ENCODE results near the gene PAH.

PAH gene

GRCh38 chr12:102959391-102959790 lies 42.3 kb upstream of the PAH start:
- H3K27me3 ChIP-seq (replicated peaks; ENCODE audit: control insufficient read depth, insufficient read depth, low read length, poor library complexity, severe bottlenecking), result peaks cover 33% of the 10 kb centered on the region
- no peak for DNase-seq
- H3K4me3 ChIP-seq (ENCODE audit: insufficient read depth, low read depth, low read length, poor library complexity, severe bottlenecking), result no peak overlapping the region
- no peaks in the 10 kb centered on the region for H3K4me1 ChIP-seq (ENCODE audit: control insufficient read depth, insufficient read depth, low read length, poor library complexity, severe bottlenecking)
- no peak overlapping the region for H3K27ac ChIP-seq (ENCODE audit: insufficient read depth, low read length, poor library complexity, severe bottlenecking)
- H3K36me3 ChIP-seq (ENCODE audit: control insufficient read depth, insufficient read depth, low read length), result no peaks in the 10 kb centered on the region
- no peaks in the 10 kb centered on the region for H3K9me3 ChIP-seq (ENCODE audit: control insufficient read depth, low read length)

GRCh38 chr12:102958830-102959176 lies 41.8 kb upstream of the PAH start:
- no peak overlapping the region for H3K27ac ChIP-seq (ENCODE audit: insufficient read depth, low read length, poor library complexity, severe bottlenecking)
- H3K4me1 ChIP-seq (ENCODE audit: control insufficient read depth, insufficient read depth, low read length, poor library complexity, severe bottlenecking), result no peaks in the 10 kb centered on the region
- DNase-seq, result no peak
- H3K27me3 ChIP-seq (replicated peaks; ENCODE audit: control insufficient read depth, insufficient read depth, low read length, poor library complexity, severe bottlenecking), result peaks cover 33% of the 10 kb centered on the region
- no peaks in the 10 kb centered on the region for H3K9me3 ChIP-seq (ENCODE audit: control insufficient read depth, low read length)
- H3K4me3 ChIP-seq (ENCODE audit: insufficient read depth, low read depth, low read length, poor library complexity, severe bottlenecking), result no peak overlapping the region
- H3K36me3 ChIP-seq (ENCODE audit: control insufficient read depth, insufficient read depth, low read length), result no peaks in the 10 kb centered on the region

- H3K36me3 ChIP-seq (ENCODE audit: control insufficient read depth, insufficient read depth, low read length), result no peaks in the 10 kb centered on the region
- no peak overlapping the region for H3K27ac ChIP-seq (ENCODE audit: insufficient read depth, low read length, poor library complexity, severe bottlenecking)
- DNase-seq, result no peak
- H3K4me1 ChIP-seq (ENCODE audit: control insufficient read depth, insufficient read depth, low read length, poor library complexity, severe bottlenecking), result no peaks in the 10 kb centered on the region
- H3K27me3 ChIP-seq (replicated peaks; ENCODE audit: control insufficient read depth, insufficient read depth, low read length, poor library complexity, severe bottlenecking), result peaks cover 33% of the 10 kb centered on the region
- no peaks in the 10 kb centered on the region for H3K9me3 ChIP-seq (ENCODE audit: control insufficient read depth, low read length)
- no peak overlapping the region for H3K4me3 ChIP-seq (ENCODE audit: insufficient read depth, low read depth, low read length, poor library complexity, severe bottlenecking)
Measured at GRCh38 chr12:102958073-102958829, 41.2 kb upstream of the PAH start.

GRCh38 chr12:102957339-102958050 lies 40.5 kb upstream of the PAH start, which contains the start of gene ASCL1:
TSS of gene ASCL1 (plus strand) at chr12:102957674. CDS start at chr12:102958245, 571 bp downstream.
- H3K27ac ChIP-seq (ENCODE audit: insufficient read depth, low read length, poor library complexity, severe bottlenecking), result no peak within 1 kb of the TSS
- no peak for DNase-seq
- no peaks in the 10 kb centered on the region for H3K4me1 ChIP-seq (ENCODE audit: control insufficient read depth, insufficient read depth, low read length, poor library complexity, severe bottlenecking)
- no peak within 1 kb of the TSS for H3K4me3 ChIP-seq (ENCODE audit: insufficient read depth, low read depth, low read length, poor library complexity, severe bottlenecking)
- H3K27me3 ChIP-seq (replicated peaks; ENCODE audit: control insufficient read depth, insufficient read depth, low read length, poor library complexity, severe bottlenecking), result peaks cover 33% of the 10 kb centered on the region
- no peaks in the 10 kb centered on the region for H3K36me3 ChIP-seq (ENCODE audit: control insufficient read depth, insufficient read depth, low read length)
- no peaks in the 10 kb centered on the region for H3K9me3 ChIP-seq (ENCODE audit: control insufficient read depth, low read length)

DNA sequence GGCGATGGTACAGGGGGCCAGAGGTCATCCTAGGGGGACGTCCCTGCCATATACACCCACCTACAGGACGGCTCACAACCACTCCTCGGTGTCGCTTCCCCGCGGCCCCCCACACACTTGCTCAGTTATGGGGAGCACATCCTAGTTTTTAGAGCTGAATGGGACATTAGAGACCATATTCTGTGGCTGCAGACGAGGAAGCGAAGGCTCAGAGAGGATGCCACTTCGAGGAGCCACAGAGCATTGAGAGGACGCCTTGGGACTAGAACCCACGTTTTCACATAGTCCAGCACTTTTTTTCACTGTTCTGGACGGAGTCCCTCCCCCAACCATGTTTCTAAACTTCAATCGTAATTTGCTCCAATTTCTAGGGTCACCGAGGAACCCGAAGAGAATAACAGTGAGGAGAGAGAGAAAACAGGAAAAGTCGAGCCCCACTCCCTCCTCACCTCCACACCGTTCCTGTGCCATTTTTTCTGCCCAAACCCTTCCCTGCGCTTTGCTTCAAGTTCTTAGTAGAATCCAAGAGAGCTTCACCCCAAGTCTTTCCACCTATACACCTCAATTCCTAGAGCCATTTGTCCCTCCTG lies 39.8 kb upstream of the PAH start:
- Histone ChIP-seq H3K36me3 (ENCODE audit: control insufficient read depth, insufficient read depth, low read length) (no peaks in the 10 kb centered on the region), H3K4me3 (ENCODE audit: insufficient read depth, low read depth, low read length, poor library complexity, severe bottlenecking) (no peak overlapping the region), H3K27ac (ENCODE audit: insufficient read depth, low read length, poor library complexity, severe bottlenecking) (no peak overlapping the region), H3K9me3 (ENCODE audit: control insufficient read depth, low read length) (no peaks in the 10 kb centered on the region), H3K27me3 (replicated peaks; ENCODE audit: control insufficient read depth, insufficient read depth, low read length, poor library complexity, severe bottlenecking) (peaks cover 33% of the 10 kb centered on the region), H3K4me1 (ENCODE audit: control insufficient read depth, insufficient read depth, low read length, poor library complexity, severe bottlenecking) (no peaks in the 10 kb centered on the region)
- no peak for DNase-seq

- no peak for DNase-seq
- no peak overlapping the region for H3K27ac ChIP-seq (ENCODE audit: insufficient read depth, low read length, poor library complexity, severe bottlenecking)
- no peaks in the 10 kb centered on the region for H3K4me1 ChIP-seq (ENCODE audit: control insufficient read depth, insufficient read depth, low read length, poor library complexity, severe bottlenecking)
- no peak overlapping the region for H3K4me3 ChIP-seq (ENCODE audit: insufficient read depth, low read depth, low read length, poor library complexity, severe bottlenecking)
- no peaks in the 10 kb centered on the region for H3K9me3 ChIP-seq (ENCODE audit: control insufficient read depth, low read length)
- no peaks in the 10 kb centered on the region for H3K36me3 ChIP-seq (ENCODE audit: control insufficient read depth, insufficient read depth, low read length)
- peaks cover 26% of the 10 kb centered on the region for H3K27me3 ChIP-seq (replicated peaks; ENCODE audit: control insufficient read depth, insufficient read depth, low read length, poor library complexity, severe bottlenecking)
Measured at GRCh38 chr12:102955926-102956737, 39.1 kb upstream of the PAH start.

DNA sequence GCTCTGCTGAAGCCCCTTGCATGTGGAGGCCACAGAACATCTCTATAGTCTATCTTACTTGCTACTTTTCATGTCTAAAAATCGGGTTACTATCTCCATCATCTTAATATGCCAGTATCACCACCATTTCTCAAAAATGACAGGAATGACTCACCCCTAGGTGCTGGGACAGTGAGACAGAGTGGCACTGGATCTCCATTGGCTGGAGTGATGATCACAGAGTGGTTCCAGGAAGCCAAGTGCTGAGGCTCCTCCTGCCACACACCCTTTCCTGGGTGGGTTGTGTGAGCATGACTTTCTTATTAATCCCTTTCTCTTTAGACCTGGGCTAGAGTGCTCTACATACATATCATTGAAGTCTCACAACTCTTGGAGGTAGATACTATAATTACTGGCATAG lies 37.1 kb upstream of the PAH start:
- H3K9me3 ChIP-seq (ENCODE audit: control insufficient read depth, low read length), result no peaks in the 10 kb centered on the region
- peaks cover 28% of the 10 kb centered on the region for H3K27me3 ChIP-seq (replicated peaks; ENCODE audit: control insufficient read depth, insufficient read depth, low read length, poor library complexity, severe bottlenecking)
- no peak overlapping the region for H3K27ac ChIP-seq (ENCODE audit: insufficient read depth, low read length, poor library complexity, severe bottlenecking)
- no peak overlapping the region for H3K4me3 ChIP-seq (ENCODE audit: insufficient read depth, low read depth, low read length, poor library complexity, severe bottlenecking)
- no peak for DNase-seq
- no peaks in the 10 kb centered on the region for H3K36me3 ChIP-seq (ENCODE audit: control insufficient read depth, insufficient read depth, low read length)
- H3K4me1 ChIP-seq (ENCODE audit: control insufficient read depth, insufficient read depth, low read length, poor library complexity, severe bottlenecking), result no peaks in the 10 kb centered on the region

DNA sequence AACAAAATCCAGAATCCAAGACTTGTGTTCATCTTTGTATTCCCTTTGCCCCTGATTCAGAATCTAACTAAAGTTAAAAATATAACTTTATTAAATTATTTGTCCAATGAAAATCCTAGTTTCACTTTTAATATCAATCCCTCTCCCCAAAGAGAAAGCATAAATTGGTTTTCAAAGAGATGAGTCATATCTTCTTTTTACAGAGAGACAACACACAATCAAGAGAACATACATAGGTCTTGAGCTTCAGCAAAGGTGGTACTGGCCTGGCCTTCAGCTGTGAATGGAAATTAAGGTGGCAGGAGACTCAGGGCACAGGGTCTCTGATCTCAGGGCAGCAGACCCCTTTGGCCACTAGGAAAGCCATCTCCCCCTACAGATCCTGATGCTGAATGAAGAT lies 36.2 kb upstream of the PAH start:
- Histone ChIP-seq H3K4me3 (ENCODE audit: insufficient read depth, low read depth, low read length, poor library complexity, severe bottlenecking) (no peak overlapping the region), H3K27me3 (replicated peaks; ENCODE audit: control insufficient read depth, insufficient read depth, low read length, poor library complexity, severe bottlenecking) (peaks cover 22% of the 10 kb centered on the region), H3K9me3 (ENCODE audit: control insufficient read depth, low read length) (no peaks in the 10 kb centered on the region), H3K27ac (ENCODE audit: insufficient read depth, low read length, poor library complexity, severe bottlenecking) (no peak overlapping the region), H3K36me3 (ENCODE audit: control insufficient read depth, insufficient read depth, low read length) (no peaks in the 10 kb centered on the region), H3K4me1 (ENCODE audit: control insufficient read depth, insufficient read depth, low read length, poor library complexity, severe bottlenecking) (no peaks in the 10 kb centered on the region)
- DNase-seq, result no peak

DNA sequence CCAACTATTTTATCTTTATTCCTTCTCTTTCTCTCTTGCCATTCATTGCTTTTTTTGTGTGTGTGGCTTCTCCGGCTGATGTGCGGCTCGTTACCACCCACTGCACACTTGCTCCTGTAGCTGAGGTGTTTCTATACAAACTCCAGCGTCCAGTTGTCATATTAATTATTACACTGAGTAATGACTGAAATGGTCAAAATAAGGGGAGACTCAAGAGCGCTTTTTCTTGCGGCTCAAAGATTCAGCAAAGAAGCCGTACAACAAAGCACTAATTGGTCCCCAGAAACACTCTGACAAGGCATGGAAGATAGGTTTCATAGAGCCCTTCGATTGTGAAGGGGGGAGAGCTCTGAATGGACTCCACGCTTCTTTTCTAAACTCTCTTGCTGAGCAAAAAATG lies 34.8 kb upstream of the PAH start:
- no peaks in the 10 kb centered on the region for H3K36me3 ChIP-seq (ENCODE audit: control insufficient read depth, insufficient read depth, low read length)
- DNase-seq, result no peak
- no peaks in the 10 kb centered on the region for H3K4me1 ChIP-seq (ENCODE audit: control insufficient read depth, insufficient read depth, low read length, poor library complexity, severe bottlenecking)
- H3K9me3 ChIP-seq (ENCODE audit: control insufficient read depth, low read length), result no peaks in the 10 kb centered on the region
- no peak overlapping the region for H3K4me3 ChIP-seq (ENCODE audit: insufficient read depth, low read depth, low read length, poor library complexity, severe bottlenecking)
- H3K27ac ChIP-seq (ENCODE audit: insufficient read depth, low read length, poor library complexity, severe bottlenecking), result no peak overlapping the region
- peaks cover 16% of the 10 kb centered on the region for H3K27me3 ChIP-seq (replicated peaks; ENCODE audit: control insufficient read depth, insufficient read depth, low read length, poor library complexity, severe bottlenecking)

Data from effector memory CD4-positive, alpha-beta T cell (primary cell).